ENCODE data around the gene ZNF778.

ZNF778 gene

GRCh38 chr16:89193576-89194293, 23.8 kb upstream of the ZNF778 start:
- no peak for DNase-seq (ENCODE audit: low read depth in 2 of 2, low spot score in 1 of 2)

- no peak for DNase-seq (ENCODE audit: low read depth in 2 of 2, low spot score in 1 of 2)
These were observed 22.9 kb upstream of the ZNF778 start for GRCh38 chr16:89194340-89195311.

GRCh38 chr16:89195521-89196171, 21.9 kb upstream of the ZNF778 start:
- no peak for DNase-seq (ENCODE audit: low read depth in 2 of 2, low spot score in 1 of 2)

- no peak for DNase-seq (ENCODE audit: low read depth in 2 of 2, low spot score in 1 of 2)
These were observed 20.4 kb upstream of the ZNF778 start for GRCh38 chr16:89197033-89197632.

- no peak for DNase-seq (ENCODE audit: low read depth in 2 of 2, low spot score in 1 of 2)
These were observed 19.7 kb upstream of the ZNF778 start for GRCh38 chr16:89197633-89198416.

- no peak for DNase-seq (ENCODE audit: low read depth in 2 of 2, low spot score in 1 of 2)
These were observed 18.9 kb upstream of the ZNF778 start for GRCh38 chr16:89198417-89199240.

- no peak for DNase-seq (ENCODE audit: low read depth in 2 of 2, low spot score in 1 of 2)
These were observed 18.0 kb upstream of the ZNF778 start for GRCh38 chr16:89199241-89200123.

- DNase-seq (ENCODE audit: low read depth in 2 of 2, low spot score in 1 of 2): no peak
These were observed 17.2 kb upstream of the ZNF778 start, which contains the start of gene SLC22A31 for GRCh38 chr16:89200124-89200849. SLC22A31 (minus strand) TSS chr16:89200537; CDS start chr16:89200501, 36 bp downstream.

- no peak for DNase-seq (ENCODE audit: low read depth in 2 of 2, low spot score in 1 of 2)
These were observed 16.6 kb upstream of the ZNF778 start for GRCh38 chr16:89200850-89201411.

GRCh38 chr16:89201439-89202377, 15.8 kb upstream of the ZNF778 start:
- peak; percentile 47 to 50 for DNase-seq (ENCODE audit: low read depth in 2 of 2, low spot score in 1 of 2)

GRCh38 chr16:89202422-89203215, 14.9 kb upstream of the ZNF778 start:
- no peak for DNase-seq (ENCODE audit: low read depth in 2 of 2, low spot score in 1 of 2)

- DNase-seq (ENCODE audit: low read depth in 2 of 2, low spot score in 1 of 2): no peak
These were observed 9.5 kb upstream of the ZNF778 start for GRCh38 chr16:89207993-89208392.

- no peak for DNase-seq (ENCODE audit: low read depth in 2 of 2, low spot score in 1 of 2)
These were observed 7.9 kb upstream of the ZNF778 start for GRCh38 chr16:89209522-89210044.

- no peak for DNase-seq (ENCODE audit: low read depth in 2 of 2, low spot score in 1 of 2)
These were observed 7.2 kb upstream of the ZNF778 start for GRCh38 chr16:89210165-89210903.
